Spinal cord (tissue), 10 donors: ENCODE results near the gene SHISA6. TPM values are rescaled to one million over a fixed set of nuclear protein-coding genes. Genes with fewer than 3 reads are reported as not detected.

Source experiments
- DNase-seq, 6 donors: peaks; one replicate each; pipeline versions ENCODE4 v3.0.0 to v3.0.0-alpha.2; 2013 to 2015; ENCODE audit warnings: low spot score in 6 of 6, low read depth in 4 of 6
- H3K27ac ChIP-seq: one replicate; pipeline ENCODE4 v1.5.1; 2013; ENCODE audit warnings: low read depth, low read length, control low read depth
- H3K27me3 ChIP-seq: one replicate; pipeline ENCODE4 v1.6.1; 2013; ENCODE audit warnings: low read length; ENCODE audit not compliant: control insufficient read depth, insufficient read depth
- H3K36me3 ChIP-seq: one replicate; pipeline ENCODE4 v1.6.1; 2013; ENCODE audit warnings: low read length; ENCODE audit not compliant: control insufficient read depth, insufficient read depth
- H3K4me1 ChIP-seq: one replicate; pipeline ENCODE4 v1.6.1; 2013; ENCODE audit warnings: low read length; ENCODE audit not compliant: control insufficient read depth, insufficient read depth
- H3K4me3 ChIP-seq: one replicate; pipeline ENCODE4 v1.5.1; 2013; ENCODE audit warnings: low read depth, low read length, control low read depth
- H3K9me3 ChIP-seq: one replicate; pipeline ENCODE4 v1.6.1; 2013; ENCODE audit warnings: low read length; ENCODE audit not compliant: control insufficient read depth, insufficient read depth
- WGBS: methylation state at CpG from one replicate; pipeline ENCODE4 v1.1.5; 2013; ENCODE audit warnings: missing lambda C conversion rate; ENCODE audit not compliant: insufficient coverage; 5-methylcytosine and 5-hydroxymethylcytosine counted together
- polyA plus RNA-seq, 2 donors: library from polyadenylated mRNA; unstranded; fragments of 120-200 nt; gene quantifications; one replicate each; pipeline ENCODE4 v1.2.1, GENCODE V29; 2013; ENCODE audit not compliant: insufficient read length in 2 of 2
- total RNA-seq, 2 donors: library from RNA; depleted of rRNA in 1 of 2; stranded (reverse); fragments of 120-200 nt in 1 of 2; fragments of >200 nt in 1 of 2; gene quantifications; one replicate each; pipeline versions ENCODE4 v1.2.3 to v1.2.4, GENCODE V29; 2013 to 2014
- donor health status: healthy.

SHISA6 gene
- total and polyA plus RNA-seq, 4 donors: 15.5 to 104 (median 44.3) TPM

DNA sequence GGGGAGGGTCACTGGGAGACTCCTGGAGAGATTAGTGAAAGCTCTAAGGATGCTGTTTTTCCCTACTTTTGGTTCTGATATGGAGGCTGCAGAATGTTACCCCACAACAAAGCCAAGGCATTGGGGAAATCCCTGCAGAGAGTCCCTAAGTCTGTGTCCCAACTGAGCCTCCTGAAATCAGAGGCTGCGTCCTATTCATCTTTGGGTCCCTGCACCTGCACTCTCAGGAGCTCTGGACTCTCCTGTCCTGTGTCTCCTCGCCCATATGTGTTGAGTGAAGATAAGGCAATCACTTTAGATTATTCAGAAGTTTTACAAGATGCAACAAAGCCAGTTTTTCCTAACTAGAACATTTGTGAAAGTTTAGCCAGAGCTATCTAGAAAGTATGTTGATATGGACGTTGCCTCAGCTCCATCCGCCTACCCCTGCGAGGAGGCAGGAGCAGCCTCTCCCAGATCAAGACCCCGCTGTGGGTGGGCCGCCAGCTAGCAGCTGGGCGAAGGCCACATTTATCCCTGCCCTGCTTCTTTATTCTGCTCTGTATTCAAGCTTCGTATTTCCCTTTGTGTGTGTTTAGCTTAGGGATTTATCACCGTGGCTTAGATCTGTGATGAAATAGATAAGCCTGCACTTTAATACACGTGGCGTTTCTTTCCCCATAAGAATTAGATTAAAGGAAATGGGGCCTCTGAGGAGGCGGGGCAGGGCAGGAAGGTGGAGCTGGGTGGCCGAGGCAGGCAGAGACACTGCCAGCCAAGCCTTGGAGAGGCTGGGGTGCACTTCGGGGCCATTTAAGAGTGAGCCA is 37.4 kb downstream of the SHISA6 start:
- peaks cover 15% of the 10 kb centered on the region for H3K36me3 ChIP-seq
- 34% methylated on average over 7 of the region's 15 CpGs for WGBS
- peaks cover 11% of the 10 kb centered on the region for H3K4me1 ChIP-seq
- no peak overlapping the region for H3K4me3 ChIP-seq
- H3K27me3 ChIP-seq: no peaks in the 10 kb centered on the region
- peaks cover 3% of the 10 kb centered on the region for H3K9me3 ChIP-seq
- no peak overlapping the region for H3K27ac ChIP-seq
- DNase-seq: peak in 2 of 6 donors; percentile 26 to 30

DNA sequence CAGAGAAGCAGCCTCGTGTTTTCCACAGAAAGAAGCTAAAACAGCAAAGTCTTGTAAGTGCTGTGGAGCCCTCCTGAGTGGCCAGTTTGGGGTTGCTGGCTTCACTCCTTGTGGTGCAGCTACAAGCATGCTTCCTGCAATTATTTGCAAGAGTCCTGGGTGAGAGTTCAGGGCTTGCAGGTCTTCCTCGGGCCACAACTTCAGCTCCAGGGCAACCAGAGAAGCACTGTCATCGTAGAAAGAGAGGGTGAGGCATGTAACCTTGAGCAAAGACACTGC is 37.9 kb downstream of the SHISA6 start:
- Histone ChIP-seq H3K4me1 (peaks cover 11% of the 10 kb centered on the region), H3K4me3 (no peak overlapping the region), H3K9me3 (peaks cover 3% of the 10 kb centered on the region), H3K36me3 (peaks cover 11% of the 10 kb centered on the region), H3K27ac (no peak overlapping the region), H3K27me3 (no peaks in the 10 kb centered on the region)
- WGBS: 41% methylated on average over 2 of the region's 3 CpGs
- DNase-seq: no peak

DNA sequence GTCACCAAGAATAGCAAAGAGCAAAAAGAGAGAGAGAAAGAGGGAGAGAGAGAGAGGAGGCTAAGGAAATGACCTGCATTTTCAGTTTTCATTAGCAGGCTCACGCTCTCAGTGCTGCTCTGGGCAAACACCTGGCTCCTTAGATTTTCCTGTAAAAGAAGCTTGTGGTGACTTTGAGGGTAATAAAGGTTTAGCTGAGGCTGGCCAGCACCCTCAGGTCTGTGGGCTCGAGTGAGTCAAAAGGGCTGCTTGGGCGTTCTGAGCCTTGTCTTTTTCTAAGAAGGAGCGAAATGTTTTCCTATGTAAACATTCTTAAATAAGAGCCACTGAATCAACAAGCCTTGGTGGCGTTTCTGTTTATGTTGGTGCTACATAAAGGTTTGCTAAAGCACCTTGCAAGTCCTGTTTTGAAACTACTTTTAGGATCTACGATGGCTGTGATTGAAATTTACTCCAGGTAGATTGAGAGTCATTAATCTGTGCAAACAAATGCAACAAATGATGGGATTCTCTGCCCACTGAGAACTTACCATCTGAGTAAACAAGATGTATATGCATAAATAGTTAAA is 38.8 kb downstream of the SHISA6 start:
- peaks cover 3% of the 10 kb centered on the region for H3K9me3 ChIP-seq
- H3K27ac ChIP-seq: no peak overlapping the region
- H3K27me3 ChIP-seq: no peaks in the 10 kb centered on the region
- no peak overlapping the region for H3K4me3 ChIP-seq
- no peak for DNase-seq
- peaks cover 11% of the 10 kb centered on the region for H3K4me1 ChIP-seq
- 88% methylated on average over 4 of the region's 6 CpGs for WGBS
- H3K36me3 ChIP-seq: peaks cover 7% of the 10 kb centered on the region

DNA sequence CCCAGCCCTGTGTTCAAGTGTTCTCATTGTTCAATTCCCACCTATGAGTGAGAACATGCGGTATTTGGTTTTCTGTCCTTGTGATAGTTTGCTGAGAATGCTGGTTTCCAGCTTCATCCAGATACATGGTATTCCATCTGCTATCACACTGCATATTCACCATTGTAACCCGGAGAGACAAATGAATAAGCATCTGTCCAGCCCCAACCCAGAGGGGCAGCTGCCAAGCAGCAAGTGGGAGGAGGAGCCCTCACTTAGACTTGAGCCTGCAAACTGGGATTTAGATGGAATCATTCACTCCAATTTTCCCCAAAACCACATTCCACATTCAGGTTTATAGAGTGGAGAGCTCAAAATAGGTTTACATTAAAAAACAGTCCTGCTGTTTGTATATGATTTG is 41.6 kb downstream of the SHISA6 start:
- Histone ChIP-seq H3K4me1 (peaks cover 11% of the 10 kb centered on the region), H3K27me3 (no peaks in the 10 kb centered on the region), H3K36me3 (no peaks in the 10 kb centered on the region), H3K4me3 (no peak overlapping the region), H3K27ac (no peak overlapping the region), H3K9me3 (peaks cover 3% of the 10 kb centered on the region)
- no CpG with 5 or more reads among the region's 2 CpGs for WGBS
- no peak for DNase-seq

DNA sequence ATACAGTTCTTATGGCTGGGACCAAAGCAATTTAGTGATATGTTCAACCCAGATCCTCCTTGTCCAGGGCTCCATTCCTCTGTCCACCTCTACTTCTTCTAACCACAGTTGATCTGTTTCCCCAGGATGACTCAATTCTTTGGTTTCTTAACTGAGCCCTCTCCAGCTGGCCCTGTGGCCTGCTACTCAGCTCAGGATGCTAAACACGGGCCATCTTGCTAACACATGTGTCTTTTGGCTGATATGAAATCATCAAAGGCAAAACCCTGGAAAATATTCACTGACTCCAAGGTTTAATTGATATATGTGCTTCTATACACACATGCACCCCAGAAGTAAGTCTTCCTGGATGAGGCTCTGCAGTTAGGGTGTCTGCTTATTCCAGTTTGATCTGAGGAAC is 43.8 kb downstream of the SHISA6 start:
- Histone ChIP-seq H3K4me3 (no peak overlapping the region), H3K36me3 (no peaks in the 10 kb centered on the region), H3K27me3 (no peaks in the 10 kb centered on the region), H3K9me3 (peaks cover 3% of the 10 kb centered on the region), H3K4me1 (no peaks in the 10 kb centered on the region), H3K27ac (no peak overlapping the region)
- 40% methylated on average over 1 of the region's 1 CpG for WGBS
- DNase-seq: no peak

DNA sequence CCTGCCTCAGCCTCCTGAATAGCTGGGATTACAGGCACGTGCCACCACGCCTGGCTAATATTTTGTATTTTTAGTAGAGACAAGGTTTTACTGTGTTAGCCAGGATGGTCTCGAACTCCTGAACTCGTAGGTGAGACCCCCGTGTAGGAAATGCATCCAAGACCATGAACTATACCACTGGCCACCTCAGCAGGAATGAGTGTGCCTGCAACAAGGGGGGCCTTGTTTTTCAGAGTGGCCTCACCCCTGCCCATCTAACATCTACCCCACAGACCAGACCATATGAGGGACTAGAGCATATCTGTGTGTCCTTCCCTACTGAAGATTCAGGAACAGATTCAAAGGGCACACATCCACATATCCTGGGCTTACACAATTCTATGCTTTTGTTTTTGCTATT is 44.9 kb downstream of the SHISA6 start:
- H3K4me1 ChIP-seq: no peaks in the 10 kb centered on the region
- H3K27me3 ChIP-seq: no peaks in the 10 kb centered on the region
- no peak overlapping the region for H3K4me3 ChIP-seq
- WGBS: 90% methylated on average over 3 of the region's 5 CpGs
- H3K36me3 ChIP-seq: no peaks in the 10 kb centered on the region
- H3K9me3 ChIP-seq: peaks cover 3% of the 10 kb centered on the region
- DNase-seq: no peak
- no peak overlapping the region for H3K27ac ChIP-seq

DNA sequence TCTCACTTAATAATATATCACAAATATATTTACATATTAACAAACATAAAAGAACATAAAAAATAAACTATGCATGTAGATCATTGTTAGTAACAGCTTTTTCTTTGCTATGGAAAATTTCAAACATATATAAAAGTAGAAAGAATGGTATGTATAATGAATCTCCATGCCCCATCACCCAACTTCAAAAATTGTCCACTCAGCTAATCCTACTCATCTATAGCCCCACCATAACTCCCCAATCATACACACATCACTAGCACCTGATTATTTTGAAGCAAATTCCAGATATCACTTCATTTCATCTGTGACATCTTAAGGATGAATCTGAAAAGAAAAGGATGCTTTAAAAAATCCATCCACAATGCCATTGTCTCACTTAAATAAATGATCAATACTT is 46.8 kb downstream of the SHISA6 start:
- no peaks in the 10 kb centered on the region for H3K4me1 ChIP-seq
- H3K9me3 ChIP-seq: no peaks in the 10 kb centered on the region
- H3K36me3 ChIP-seq: no peaks in the 10 kb centered on the region
- no peak for DNase-seq
- H3K27ac ChIP-seq: no peak overlapping the region
- H3K27me3 ChIP-seq: no peaks in the 10 kb centered on the region
- no peak overlapping the region for H3K4me3 ChIP-seq

DNA sequence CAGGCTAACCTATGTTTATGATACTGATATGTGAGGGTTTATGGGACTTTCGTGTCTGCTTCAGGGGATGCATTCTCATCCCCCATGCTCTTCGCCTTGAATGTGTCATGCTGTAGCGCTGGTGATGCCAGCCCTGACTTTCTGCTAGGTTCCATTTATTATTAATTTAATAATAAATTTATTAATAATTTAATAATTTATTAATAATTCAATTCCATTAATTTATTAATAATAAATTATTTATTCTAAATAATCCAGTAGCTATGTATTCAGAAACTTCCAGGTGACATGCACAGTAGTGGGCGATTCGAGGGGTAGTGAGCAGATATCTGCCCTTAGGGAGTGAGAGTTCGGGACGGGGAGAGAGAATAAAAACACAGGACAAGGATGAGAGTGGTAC is 49.8 kb downstream of the SHISA6 start:
- Histone ChIP-seq H3K27me3 (no peaks in the 10 kb centered on the region), H3K36me3 (no peaks in the 10 kb centered on the region), H3K4me1 (no peaks in the 10 kb centered on the region), H3K9me3 (no peaks in the 10 kb centered on the region), H3K4me3 (no peak overlapping the region), H3K27ac (no peak overlapping the region)
- no peak for DNase-seq
- no CpG with 5 or more reads among the region's 7 CpGs for WGBS

DNA sequence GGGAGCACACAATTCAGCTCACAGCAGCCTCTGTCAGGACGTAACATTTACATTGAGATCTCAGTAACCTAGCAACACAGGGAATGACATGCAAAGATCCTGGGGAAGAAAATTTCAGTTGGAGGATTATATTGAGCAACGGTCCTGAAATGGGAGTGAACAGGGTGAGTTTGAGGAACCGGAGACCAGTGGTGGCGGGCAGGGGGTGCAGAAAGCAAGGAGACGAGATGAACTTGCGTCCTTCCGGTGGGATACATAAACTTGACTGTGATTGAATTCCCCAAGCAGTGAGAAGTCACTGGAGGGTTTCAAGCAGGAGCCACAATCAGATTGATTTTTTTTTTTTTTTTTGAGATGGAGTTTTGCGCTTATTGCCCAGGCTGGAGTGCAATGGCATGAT is 51.5 kb downstream of the SHISA6 start:
- H3K27me3 ChIP-seq: no peaks in the 10 kb centered on the region
- no peak overlapping the region for H3K4me3 ChIP-seq
- H3K9me3 ChIP-seq: no peaks in the 10 kb centered on the region
- no peak for DNase-seq
- no peaks in the 10 kb centered on the region for H3K36me3 ChIP-seq
- H3K4me1 ChIP-seq: no peaks in the 10 kb centered on the region
- 92% methylated on average over 7 of the region's 8 CpGs for whole genome bisulfite sequencing
- H3K27ac ChIP-seq: no peak overlapping the region

DNA sequence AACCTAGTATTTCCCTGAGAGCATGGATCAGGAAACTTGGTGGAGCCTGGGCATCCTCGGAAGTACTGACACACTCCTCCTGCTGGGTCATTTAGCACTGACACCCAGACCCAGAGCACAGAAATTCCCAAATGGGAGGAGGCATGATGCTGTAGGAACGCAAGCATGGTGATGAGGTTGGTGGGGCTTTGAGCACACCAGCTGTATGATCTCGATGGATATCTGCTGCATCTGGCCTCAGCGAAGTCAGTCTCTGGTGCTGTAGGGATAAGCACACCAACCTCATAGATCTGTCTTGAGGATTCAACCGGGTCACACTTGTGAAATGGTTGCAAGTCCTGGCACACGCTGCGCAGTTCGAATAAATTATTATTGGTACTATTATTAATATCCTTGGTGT is 52.5 kb downstream of the SHISA6 start:
- Histone ChIP-seq H3K4me1 (no peaks in the 10 kb centered on the region), H3K27ac (no peak overlapping the region), H3K36me3 (no peaks in the 10 kb centered on the region), H3K9me3 (no peaks in the 10 kb centered on the region), H3K4me3 (no peak overlapping the region), H3K27me3 (no peaks in the 10 kb centered on the region)
- DNase-seq: no peak
- WGBS: 67% methylated on average over 3 of the region's 8 CpGs
